GM12891 (cell line): Measurements from ENCODE around the gene PIP4K2C.
"Not testable (repeated sequence)": the region's sequence is repeated elsewhere in the genome, so short reads cannot be mapped to it uniquely, and the experiment has no call there.

Experiments
- POLR2A ChIP-seq: IDR thresholded peaks from 2 replicates; pipeline ENCODE4 v1.6.1; 2011; ENCODE audit warnings: low read depth, low read length, control low read depth
- POLR2AphosphoS5 ChIP-seq: IDR thresholded peaks from 2 replicates; pipeline ENCODE4 v1.6.1; 2011; ENCODE audit warnings: low read depth, low read length, control low read depth
- TAF1 ChIP-seq: IDR thresholded peaks from 2 replicates; pipeline ENCODE4 v1.6.1; 2011; ENCODE audit warnings: low read depth, low read length, control low read depth

- not testable (repeated sequence) for TF ChIP-seq TAF1, POLR2A, POLR2AphosphoS5
Observed at GRCh38 chr12:57588951-57589610, 1.9 kb upstream of the PIP4K2C start.
